Measurements from ENCODE around the gene SOD3.

Gene SOD3

DNA sequence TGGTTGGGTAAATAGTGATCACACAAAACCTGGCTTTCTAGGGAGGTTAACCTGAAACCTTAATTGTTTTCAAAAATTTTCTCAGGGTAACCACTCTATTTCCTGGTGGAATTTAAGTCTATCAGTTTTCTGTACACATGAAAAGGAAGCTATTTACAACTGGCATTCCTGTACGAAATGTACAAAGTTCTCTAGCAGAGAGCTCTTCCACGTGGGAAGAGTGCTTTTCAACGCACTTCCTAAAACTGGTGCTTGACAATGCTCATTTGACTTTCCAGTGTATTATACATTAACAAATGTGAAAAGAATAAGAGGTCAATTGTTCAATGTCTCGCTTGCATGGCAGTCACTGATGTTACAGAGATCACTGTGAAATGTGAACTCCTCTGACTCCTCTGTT lies 2.8 kb upstream of the SOD3 start:
- Mint-ChIP-seq H3K9me3 (no peaks in the 10 kb centered on the region), H3K4me1 (no peaks in the 10 kb centered on the region), H3K4me3 (no peak overlapping the region), H3K27ac (no peak overlapping the region), H3K27me3 (no peaks in the 10 kb centered on the region), H3K36me3 (no peaks in the 10 kb centered on the region)
- no peak for ATAC-seq

- Mint-ChIP-seq H3K27me3 (peaks cover 4% of the 10 kb centered on the region), H3K36me3 (no peaks in the 10 kb centered on the region), H3K4me3 (no peak overlapping the region), H3K4me1 (no peaks in the 10 kb centered on the region), H3K27ac (no peak overlapping the region), H3K9me3 (no peaks in the 10 kb centered on the region)
- ATAC-seq, result no peak
Measured at GRCh38 chr4:24793219-24794005, 2.0 kb upstream of the SOD3 start.

DNA sequence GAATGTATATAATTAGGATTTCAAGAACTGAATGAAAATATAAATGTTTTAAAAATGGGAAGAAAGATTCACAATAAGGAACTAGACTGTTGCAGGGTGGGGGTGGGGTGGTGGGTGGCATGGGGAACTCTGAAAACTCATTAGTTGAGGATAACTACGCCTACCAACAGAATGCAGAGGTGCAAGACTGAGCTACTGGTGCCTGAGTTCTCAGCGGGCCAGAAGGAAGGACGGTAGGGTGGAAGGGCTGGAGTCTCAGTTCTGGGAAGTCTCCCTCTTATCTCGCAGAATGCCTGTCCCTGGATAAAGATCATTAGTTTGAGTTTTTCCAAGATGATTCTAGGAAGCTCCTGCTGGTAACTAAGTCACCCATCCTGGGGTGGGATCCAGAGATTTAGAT lies 1.3 kb upstream of the SOD3 start:
- H3K27ac Mint-ChIP-seq, result no peak overlapping the region
- no peak overlapping the region for H3K4me3 Mint-ChIP-seq
- H3K9me3 Mint-ChIP-seq, result no peaks in the 10 kb centered on the region
- H3K4me1 Mint-ChIP-seq, result no peaks in the 10 kb centered on the region
- ATAC-seq, result no peak
- peaks cover 11% of the 10 kb centered on the region for H3K27me3 Mint-ChIP-seq
- H3K36me3 Mint-ChIP-seq, result no peaks in the 10 kb centered on the region

DNA sequence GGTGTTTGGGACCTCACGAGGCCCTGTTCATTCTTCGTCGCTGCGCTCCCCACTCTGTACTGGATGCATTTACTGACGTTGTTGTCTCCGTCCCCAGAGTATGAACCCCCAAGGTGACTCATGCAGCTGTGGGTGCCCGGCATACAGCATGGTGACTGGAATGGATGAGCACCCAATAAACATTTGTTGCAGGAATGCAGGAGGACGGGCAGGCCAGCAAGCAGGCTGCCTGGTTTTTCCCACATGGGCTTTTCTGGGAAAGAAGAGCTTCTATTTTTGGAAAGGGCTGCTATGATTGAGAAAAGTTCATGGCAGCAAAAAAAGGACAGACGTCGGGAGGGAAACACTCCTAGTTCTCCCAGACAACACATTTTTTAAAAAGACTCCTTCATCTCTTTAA lies 893 bp upstream of the SOD3 start:
- H3K4me1 Mint-ChIP-seq, result no peaks in the 10 kb centered on the region
- H3K36me3 Mint-ChIP-seq, result no peaks in the 10 kb centered on the region
- H3K27me3 Mint-ChIP-seq, result peaks cover 12% of the 10 kb centered on the region
- H3K4me3 Mint-ChIP-seq, result no peak overlapping the region
- ATAC-seq, result no peak
- no peak overlapping the region for H3K27ac Mint-ChIP-seq
- no peaks in the 10 kb centered on the region for H3K9me3 Mint-ChIP-seq

DNA sequence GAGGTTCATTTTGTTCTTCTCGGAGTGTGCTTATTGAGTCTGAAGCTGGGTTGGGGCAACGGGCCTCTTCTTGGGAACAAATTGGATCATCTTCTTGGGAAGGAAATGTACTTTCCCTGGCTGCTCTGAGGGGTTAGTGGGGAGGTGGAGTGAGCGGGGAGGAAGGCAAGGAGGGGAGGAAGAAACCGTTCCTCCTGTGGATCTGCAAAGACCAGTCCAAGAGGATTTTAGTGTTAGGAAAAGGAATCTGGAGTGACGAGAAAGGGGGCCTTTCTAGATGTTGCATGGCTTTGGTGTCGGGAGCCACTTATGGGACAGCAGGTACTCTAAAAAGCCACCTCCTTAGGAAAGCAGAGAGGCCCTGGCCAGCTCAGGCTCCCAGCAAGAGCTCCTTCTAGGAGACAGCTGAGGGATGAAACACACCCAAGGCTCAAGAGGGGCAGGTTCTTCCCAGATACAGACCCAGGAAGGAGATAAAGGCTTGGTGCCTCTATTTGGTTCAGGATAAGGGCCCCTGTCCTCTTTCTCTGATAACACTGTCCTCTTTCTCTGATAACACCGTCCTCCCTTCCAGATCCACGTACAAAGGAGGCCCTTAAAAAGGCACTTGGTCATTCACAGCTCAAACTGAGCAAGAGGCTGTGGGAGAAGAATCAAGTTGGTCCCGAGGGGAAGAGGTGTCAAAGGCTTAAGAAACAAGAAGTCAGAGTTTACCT lies 451 bp downstream of the SOD3 start:
- H3K4me1 Mint-ChIP-seq, result no peaks in the 10 kb centered on the region
- no peaks in the 10 kb centered on the region for H3K36me3 Mint-ChIP-seq
- no peak overlapping the region for H3K27ac Mint-ChIP-seq
- ATAC-seq, result no peak
- no peak overlapping the region for H3K4me3 Mint-ChIP-seq
- no peaks in the 10 kb centered on the region for H3K9me3 Mint-ChIP-seq
- peaks cover 20% of the 10 kb centered on the region for H3K27me3 Mint-ChIP-seq

DNA sequence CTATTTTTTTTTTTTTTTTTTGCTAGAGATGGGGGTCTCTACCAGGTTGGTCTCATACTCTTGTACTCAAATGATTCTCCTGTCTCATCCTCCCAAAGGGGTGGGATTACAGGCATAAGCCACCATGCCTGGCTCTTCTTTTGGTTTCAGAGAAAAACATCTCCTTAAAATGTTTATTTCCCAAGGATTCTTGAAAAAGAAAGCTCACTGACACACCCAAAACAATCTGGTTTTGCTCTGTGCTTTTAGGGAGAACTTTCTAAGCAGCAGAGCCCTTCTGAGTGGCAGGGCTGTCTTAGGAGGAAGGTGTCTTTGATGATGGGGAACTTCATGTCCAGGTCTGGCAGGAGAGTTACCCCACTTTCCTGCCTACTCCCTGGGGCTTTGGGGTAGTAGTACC lies 1.2 kb downstream of the SOD3 start:
- Mint-ChIP-seq H3K36me3 (no peaks in the 10 kb centered on the region), H3K9me3 (no peaks in the 10 kb centered on the region), H3K4me1 (no peaks in the 10 kb centered on the region), H3K27me3 (peaks cover 28% of the 10 kb centered on the region), H3K27ac (no peak overlapping the region), H3K4me3 (no peak overlapping the region)
- no peak for ATAC-seq

GRCh38 chr4:24798036-24798610 lies 2.8 kb downstream of the SOD3 start:
- peaks cover 36% of the 10 kb centered on the region for H3K27me3 Mint-ChIP-seq
- no peak overlapping the region for H3K27ac Mint-ChIP-seq
- no peaks in the 10 kb centered on the region for H3K36me3 Mint-ChIP-seq
- H3K4me3 Mint-ChIP-seq, result no peak overlapping the region
- H3K9me3 Mint-ChIP-seq, result no peaks in the 10 kb centered on the region
- H3K4me1 Mint-ChIP-seq, result no peaks in the 10 kb centered on the region
- no peak for ATAC-seq

DNA sequence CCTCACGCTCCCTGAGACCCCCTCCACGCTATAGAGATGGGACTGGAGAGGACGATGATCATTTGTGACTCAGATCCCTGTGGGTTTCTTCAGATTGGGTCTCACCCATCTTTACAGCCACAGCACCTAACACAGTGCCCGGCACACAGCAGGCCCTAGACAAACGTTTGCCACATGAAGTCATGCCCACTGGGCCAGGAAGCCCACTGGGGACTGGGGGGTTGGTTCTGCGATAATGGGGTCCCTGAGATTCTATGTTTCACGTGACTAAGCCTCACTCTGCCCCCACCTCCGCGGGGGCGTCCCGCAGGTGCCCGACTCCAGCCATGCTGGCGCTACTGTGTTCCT lies 3.8 kb downstream of the SOD3 start:
- peaks cover 43% of the 10 kb centered on the region for H3K27me3 Mint-ChIP-seq
- no peaks in the 10 kb centered on the region for H3K36me3 Mint-ChIP-seq
- no peak overlapping the region for H3K4me3 Mint-ChIP-seq
- H3K27ac Mint-ChIP-seq, result no peak overlapping the region
- ATAC-seq, result no peak
- no peaks in the 10 kb centered on the region for H3K4me1 Mint-ChIP-seq
- no peaks in the 10 kb centered on the region for H3K9me3 Mint-ChIP-seq

- peaks cover 48% of the 10 kb centered on the region for H3K27me3 Mint-ChIP-seq
- H3K4me1 Mint-ChIP-seq, result no peaks in the 10 kb centered on the region
- H3K36me3 Mint-ChIP-seq, result no peaks in the 10 kb centered on the region
- H3K9me3 Mint-ChIP-seq, result no peaks in the 10 kb centered on the region
- ATAC-seq, result no peak
- H3K4me3 Mint-ChIP-seq, result no peak overlapping the region
- H3K27ac Mint-ChIP-seq, result no peak overlapping the region
Measured at GRCh38 chr4:24799544-24800324, 4.4 kb downstream of the SOD3 start.

DNA sequence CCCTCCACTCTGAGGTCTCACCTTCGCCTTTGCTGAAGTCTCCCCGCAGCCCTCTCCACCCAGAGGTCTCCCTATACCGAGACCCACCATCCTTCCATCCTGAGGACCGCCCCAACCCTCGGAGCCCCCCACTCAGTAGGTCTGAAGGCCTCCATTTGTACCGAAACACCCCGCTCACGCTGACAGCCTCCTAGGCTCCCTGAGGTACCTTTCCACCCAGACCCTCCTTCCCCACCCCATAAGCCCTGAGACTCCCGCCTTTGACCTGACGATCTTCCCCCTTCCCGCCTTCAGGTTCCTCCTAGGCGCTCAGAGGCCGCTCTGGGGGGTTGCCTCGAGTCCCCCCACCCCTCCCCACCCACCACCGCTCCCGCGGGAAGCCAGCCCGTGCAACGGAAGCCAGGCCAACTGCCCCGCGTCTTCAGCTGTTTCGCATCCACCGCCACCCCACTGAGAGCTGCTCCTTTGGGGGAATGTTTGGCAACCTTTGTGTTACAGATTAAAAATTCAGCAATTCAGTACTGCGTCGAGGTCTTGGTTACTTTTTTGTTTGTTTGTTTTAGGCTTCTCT lies 5.0 kb downstream of the SOD3 start:
- Mint-ChIP-seq H3K27ac (no peak overlapping the region), H3K4me1 (no peaks in the 10 kb centered on the region), H3K27me3 (peaks cover 48% of the 10 kb centered on the region), H3K36me3 (no peaks in the 10 kb centered on the region), H3K9me3 (no peaks in the 10 kb centered on the region), H3K4me3 (no peak overlapping the region)
- ATAC-seq, result no peak

DNA sequence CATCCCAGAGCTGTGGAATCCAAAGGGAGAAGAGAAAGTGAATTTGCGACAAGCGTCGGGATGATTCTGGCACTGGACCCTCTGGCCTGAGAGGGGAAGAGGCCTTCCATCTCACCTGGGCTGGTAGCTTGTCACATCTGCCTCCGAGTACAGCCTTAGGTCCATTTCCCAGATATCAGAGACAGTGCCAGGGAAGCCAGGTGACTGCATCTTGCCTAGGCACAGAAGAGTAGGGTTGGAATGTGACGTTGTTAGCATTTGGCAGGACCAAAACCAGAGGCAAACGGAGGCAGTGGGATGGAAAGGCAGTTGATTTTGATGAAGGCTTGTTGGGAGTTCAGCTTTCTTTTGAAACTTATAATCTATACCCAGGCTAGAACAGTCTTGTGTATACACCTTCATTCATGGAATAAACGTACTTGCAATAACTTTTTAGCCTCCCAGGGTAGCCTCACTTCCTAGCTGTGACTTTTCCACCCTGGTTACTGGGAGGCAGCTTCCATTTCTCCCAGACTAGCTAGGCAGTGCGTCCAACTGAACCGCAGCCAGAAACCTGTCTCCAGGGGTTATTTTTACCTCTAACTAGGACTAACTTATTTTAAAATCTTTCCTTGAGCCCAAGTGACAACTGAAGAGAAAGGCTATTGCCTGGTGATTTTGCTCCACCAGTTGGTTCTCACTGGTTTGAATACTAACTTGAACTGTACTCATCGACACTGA lies 5.9 kb downstream of the SOD3 start:
- no peak overlapping the region for H3K4me3 Mint-ChIP-seq
- no peaks in the 10 kb centered on the region for H3K36me3 Mint-ChIP-seq
- H3K9me3 Mint-ChIP-seq, result no peaks in the 10 kb centered on the region
- H3K4me1 Mint-ChIP-seq, result no peaks in the 10 kb centered on the region
- ATAC-seq, result no peak
- no peak overlapping the region for H3K27ac Mint-ChIP-seq
- H3K27me3 Mint-ChIP-seq, result peaks cover 48% of the 10 kb centered on the region

- H3K36me3 Mint-ChIP-seq, result no peaks in the 10 kb centered on the region
- no peaks in the 10 kb centered on the region for H3K4me1 Mint-ChIP-seq
- H3K4me3 Mint-ChIP-seq, result no peak overlapping the region
- H3K27ac Mint-ChIP-seq, result no peak overlapping the region
- H3K27me3 Mint-ChIP-seq, result peaks cover 48% of the 10 kb centered on the region
- H3K9me3 Mint-ChIP-seq, result no peaks in the 10 kb centered on the region
- ATAC-seq, result no peak
Measured at GRCh38 chr4:24802648-24803047, 7.3 kb downstream of the SOD3 start.

DNA sequence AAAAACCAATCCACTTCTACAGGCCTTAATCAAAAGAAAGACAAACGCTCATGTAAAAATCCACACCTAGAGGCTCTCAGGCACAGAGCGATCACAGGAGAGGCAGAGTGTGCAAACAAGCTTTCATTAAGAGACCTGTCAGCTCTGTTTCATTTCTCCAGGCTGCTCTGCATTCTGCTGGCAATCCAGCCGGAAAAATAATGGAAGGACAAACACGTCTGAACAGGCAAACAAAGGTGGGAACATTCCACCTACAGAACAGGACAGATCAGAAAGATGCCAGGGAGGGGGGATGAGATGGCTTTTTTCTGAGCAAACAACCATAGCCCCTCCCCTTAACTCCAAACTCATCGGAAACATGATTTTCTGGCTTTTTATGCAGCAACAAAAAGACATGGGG lies 9.7 kb downstream of the SOD3 start:
- no peaks in the 10 kb centered on the region for H3K4me1 Mint-ChIP-seq
- H3K9me3 Mint-ChIP-seq, result no peaks in the 10 kb centered on the region
- no peak overlapping the region for H3K27ac Mint-ChIP-seq
- H3K36me3 Mint-ChIP-seq, result no peaks in the 10 kb centered on the region
- no peak for ATAC-seq
- no peak overlapping the region for H3K4me3 Mint-ChIP-seq
- peaks cover 35% of the 10 kb centered on the region for H3K27me3 Mint-ChIP-seq

GRCh38 chr4:24805566-24805965 lies 10.2 kb downstream of the SOD3 start:
- peaks cover 31% of the 10 kb centered on the region for H3K27me3 Mint-ChIP-seq
- no peak overlapping the region for H3K27ac Mint-ChIP-seq
- no peaks in the 10 kb centered on the region for H3K9me3 Mint-ChIP-seq
- H3K36me3 Mint-ChIP-seq, result no peaks in the 10 kb centered on the region
- no peak overlapping the region for H3K4me3 Mint-ChIP-seq
- ATAC-seq, result no peak
- H3K4me1 Mint-ChIP-seq, result no peaks in the 10 kb centered on the region
